HCT116 (cell line): ENCODE results near the gene TRAK1. TPM values are rescaled to one million over a fixed set of nuclear protein-coding genes. Genes with fewer than 3 reads are reported as not detected.

Experiments
- ATAC-seq: fragments of 200-7000 bp; cut with Tn5 transposase; 2 replicates; pipeline ENCODE4 v1.9.1; 2020; ENCODE audit warnings: mild to moderate bottlenecking, moderate library complexity
- BruUV-seq: library from RNA; stranded (reverse); fragments of 400-500 nt; replicated peaks from 2 replicates; lab custom pipeline; 2021; lab: Mats Ljungman, UMichigan
- CTCF ChIA-PET: fragments of 300-600 bp; sonication (Branson Sonifier 250); formaldehyde crosslinking; loops from one replicate; lab custom pipeline; 2021; ENCODE audit warnings: antibody characterized with exemption; lab: Charles Lee
- POLR2A ChIA-PET: fragments of 300-600, 350-600 bp; sonication (Branson Sonifier 250); formaldehyde crosslinking; loops from one replicate; lab custom pipeline; 2021; ENCODE audit warnings: antibody characterized with exemption; lab: Charles Lee
- RAD21 ChIA-PET, 2 experiments: fragments of 300-600 bp; sonication (Branson Sonifier 250); formaldehyde crosslinking; loops; one replicate each; lab custom pipeline; 2023; ENCODE audit warnings: low total read pairs in 2 of 2; ENCODE audit not compliant: uncharacterized antibody in 2 of 2, unreplicated experiment in 2 of 2, low non-redundant PET in 1 of 2; lab: Charles Lee
- DNase-seq: peaks from one replicate; pipeline ENCODE4 v3.0.0-alpha.2; 2010; ENCODE audit warnings: low read depth, low spot score
- H2AFZ ChIP-seq: fragments of 200-600 bp; shearing (Covaris generic), sonication (generic); 2 replicates; pipeline ENCODE4 v1.6.1; 2017; ENCODE audit warnings: low read depth, mixed run types, mixed read lengths, antibody characterized with exemption, low read length; ENCODE audit not compliant: poor library complexity, severe bottlenecking
- H3K27ac ChIP-seq: 2 replicates; pipeline ENCODE4 v1.5.1; 2012; ENCODE audit warnings: low read depth, low read length
- H3K27me3 ChIP-seq: fragments of 200-600 bp; sonication (generic); 2 replicates; pipeline ENCODE4 v1.6.1; 2016; ENCODE audit warnings: mixed run types, low read length, mixed read lengths; ENCODE audit not compliant: insufficient read depth
- H3K36me3 ChIP-seq, 2 experiments: fragments of 200-500 bp in 1 of 2; fragments of 200-600 bp in 1 of 2; sonication (Bioruptor generic) in 1 of 2; sonication (generic) in 1 of 2; 2 replicates each; pipeline versions ENCODE4 v1.5.1 to v1.6.1; 2014 to 2016; ENCODE audit warnings: low read length in 2 of 2, inconsistent platforms in 1 of 2, mixed read lengths in 1 of 2, mixed run types in 1 of 2; ENCODE audit not compliant: insufficient read depth in 2 of 2, control insufficient read depth in 1 of 2
- H3K4me1 ChIP-seq, 2 experiments: fragments of 200-600 bp in 1 of 2; sonication (generic) in 1 of 2; 2 replicates each; pipeline versions ENCODE4 v1.5.1 to v1.6.1; 2012 to 2017; ENCODE audit warnings: low read length in 2 of 2, inconsistent platforms in 1 of 2, mild to moderate bottlenecking in 1 of 2, mixed read lengths in 1 of 2, mixed run types in 1 of 2, moderate library complexity in 1 of 2; ENCODE audit not compliant: insufficient read depth in 2 of 2, control insufficient read depth in 1 of 2
- H3K4me2 ChIP-seq: fragments of 200-600 bp; sonication (generic); 2 replicates; pipeline ENCODE4 v1.6.1; 2017; ENCODE audit warnings: mixed run types, low read length, mixed read lengths
- H3K4me3 ChIP-seq, 2 experiments: fragments of 200-600 bp in 1 of 2; sonication (generic) in 1 of 2; replicated peaks in 1 of 2; 2 replicates each; pipeline ENCODE4 v1.5.1; 2011 to 2016; ENCODE audit warnings: low read length in 2 of 2, control low read depth in 1 of 2, low read depth in 1 of 2, mild to moderate bottlenecking in 1 of 2, mixed read lengths in 1 of 2, mixed run types in 1 of 2
- H3K79me2 ChIP-seq: fragments of 200-600 bp; sonication (generic); 2 replicates; pipeline ENCODE4 v1.6.1; 2017; ENCODE audit warnings: mild to moderate bottlenecking, mixed run types, low read length, moderate library complexity, mixed read lengths; ENCODE audit not compliant: insufficient read depth
- H3K9ac ChIP-seq: fragments of 200-600 bp; sonication (generic); 2 replicates; pipeline ENCODE4 v1.6.1; 2016; ENCODE audit warnings: low read length, mixed read lengths
- H3K9me2 ChIP-seq: fragments of 200-600 bp; sonication (generic), shearing (Covaris generic); 2 replicates; pipeline ENCODE4 v1.6.1; 2017; ENCODE audit warnings: mixed run types, mild to moderate bottlenecking, moderate library complexity; ENCODE audit not compliant: insufficient read depth
- H3K9me3 ChIP-seq, 2 experiments: fragments of 200-500 bp in 1 of 2; fragments of 200-600 bp in 1 of 2; sonication (Bioruptor generic) in 1 of 2; sonication (generic) in 1 of 2; 2 replicates each; pipeline ENCODE4 v1.6.1; 2014 to 2017; ENCODE audit warnings: low read length in 2 of 2, mixed read lengths in 2 of 2, inconsistent platforms in 1 of 2, low read depth in 1 of 2, mild to moderate bottlenecking in 1 of 2, mixed run types in 1 of 2, moderate library complexity in 1 of 2; ENCODE audit not compliant: control insufficient read depth in 1 of 2, insufficient read depth in 1 of 2
- H4K20me1 ChIP-seq: fragments of 200-600 bp; sonication (generic), shearing (Covaris generic); 2 replicates; pipeline ENCODE4 v1.6.1; 2017; ENCODE audit warnings: mixed run types, mild to moderate bottlenecking, moderate library complexity; ENCODE audit not compliant: insufficient read depth
- ATF3 ChIP-seq: IDR thresholded peaks from 2 replicates; pipeline ENCODE4 v1.6.1; 2012
- CBX3 ChIP-seq: IDR thresholded peaks from 2 replicates; pipeline ENCODE4 v1.6.1; 2012; ENCODE audit warnings: low read depth
- CTCF ChIP-seq, 3 experiments: fragments of 200-600 bp in 1 of 3; sonication (generic) in 1 of 3; IDR thresholded peaks in 2 of 3; conservative IDR thresholded peaks in 1 of 3; 2 replicates each; pipeline ENCODE4 v1.5.1; 2012 to 2017; ENCODE audit warnings: low read depth in 2 of 3, low read length in 2 of 3, antibody characterized with exemption in 1 of 3, borderline replicate concordance in 1 of 3, control low read depth in 1 of 3, mild to moderate bottlenecking in 1 of 3, mixed read lengths in 1 of 3, mixed run types in 1 of 3, moderate library complexity in 1 of 3; ENCODE audit not compliant: insufficient read depth in 1 of 3
- EGR1 ChIP-seq: IDR thresholded peaks from 2 replicates; pipeline ENCODE4 v1.6.1; 2012; ENCODE audit warnings: low read depth
- ELF1 ChIP-seq: IDR thresholded peaks from 2 replicates; pipeline ENCODE4 v1.6.1; 2012; ENCODE audit warnings: low read depth, borderline replicate concordance
- EZH2 ChIP-seq: fragments of 200-600 bp; sonication (generic); IDR thresholded peaks from 2 replicates; pipeline ENCODE4 v1.6.1; 2017; ENCODE audit warnings: antibody characterized with exemption, mixed run types
- FOSL1 ChIP-seq: IDR thresholded peaks from 2 replicates; pipeline ENCODE4 v1.6.1; 2012; ENCODE audit warnings: low read depth
- JUND ChIP-seq: IDR thresholded peaks from 2 replicates; pipeline ENCODE4 v1.6.1; 2012
- MAX ChIP-seq: IDR thresholded peaks from 2 replicates; pipeline ENCODE4 v1.6.1; 2012
- POLR2A ChIP-seq: IDR thresholded peaks from 2 replicates; pipeline ENCODE4 v1.7.0; 2011; ENCODE audit warnings: borderline replicate concordance; ENCODE audit not compliant: insufficient read depth, insufficient read length; ENCODE audit errors: extremely low read depth
- POLR2AphosphoS5 ChIP-seq: IDR thresholded peaks from 2 replicates; pipeline ENCODE4 v1.6.1; 2011; ENCODE audit warnings: mild to moderate bottlenecking, low read depth, low read length, moderate library complexity
- REST ChIP-seq: IDR thresholded peaks from 2 replicates; pipeline ENCODE4 v1.6.1; 2012; ENCODE audit warnings: low read depth
- SP1 ChIP-seq: IDR thresholded peaks from 2 replicates; pipeline ENCODE4 v1.6.1; 2012; ENCODE audit warnings: low read depth
- SRF ChIP-seq: IDR thresholded peaks from 2 replicates; pipeline ENCODE4 v1.6.1; 2012; ENCODE audit warnings: low read depth
- TCF7L2 ChIP-seq: IDR thresholded peaks from 2 replicates; pipeline ENCODE4 v1.7.0; 2011; ENCODE audit warnings: borderline replicate concordance, inconsistent platforms; ENCODE audit not compliant: insufficient read depth, insufficient read length; ENCODE audit errors: extremely low read depth
- ZBTB33 ChIP-seq: IDR thresholded peaks from 2 replicates; pipeline ENCODE4 v1.6.1; 2011; ENCODE audit warnings: mild to moderate bottlenecking, low read length, moderate library complexity; ENCODE audit not compliant: insufficient replicate concordance; ENCODE audit errors: extremely low read depth
- ZNF274 ChIP-seq: fragments of 200-500 bp; sonication (Bioruptor generic); IDR thresholded peaks from 2 replicates; pipeline ENCODE4 v1.6.1; 2014; ENCODE audit warnings: mild to moderate bottlenecking, low read depth, low read length, inconsistent platforms
- intact Hi-C: fragments of 100-400 bp; cut with micrococcal nuclease; formaldehyde crosslinking; loops from 2 replicates; pipeline ENCODE4 v1.10.0; 2022
- total RNA-seq: library from RNA; stranded (reverse); gene quantifications from one replicate; pipeline ENCODE4 v1.2.1, GENCODE V29; 2021; ENCODE audit not compliant: unreplicated experiment

TRAK1 gene
- total RNA-seq, 1 experiment from 2014 or later = 25.9 TPM

GRCh38 chr3:42270561-42270960 is 179.4 kb downstream of the TRAK1 start:
- Histone ChIP-seq H3K27ac (no peak overlapping the region), H3K9me3 (0 out of 4 replicates have a peak, but pooled peaks cover 0 to 3% of the 10 kb centered on the region in 2 experiments), H3K9ac (no peak overlapping the region), H4K20me1 (no peaks in the 10 kb centered on the region), H3K36me3 (no peaks in the 10 kb centered on the region), H3K79me2 (no peaks in the 10 kb centered on the region), H2AFZ (no peak overlapping the region), H3K9me2 (no peaks in the 10 kb centered on the region), H3K4me2 (no peak overlapping the region), H3K4me3 (no peak overlapping the region), H3K27me3 (no peaks in the 10 kb centered on the region), H3K4me1 (no peaks in the 10 kb centered on the region)
- RAD21 ChIA-PET = no interaction called here
- ATAC-seq (no peak), DNase-seq (no peak)
- intact Hi-C loops = no loop called here
- CTCF ChIA-PET = no interaction called here
- BruUV-seq = no TSS peak
- TF ChIP-seq ZBTB33 = no peak
- TF ChIP-seq POLR2A = no peak
- TF ChIP-seq ELF1 = no peak
- TF ChIP-seq CBX3 = no peak
- no peak for TF ChIP-seq FOSL1
- TF ChIP-seq MAX = no peak
- no peak for TF ChIP-seq TCF7L2
- TF ChIP-seq POLR2AphosphoS5 = no peak
- no peak for TF ChIP-seq EGR1
- TF ChIP-seq JUND = no peak
- no peak for TF ChIP-seq SP1
- TF ChIP-seq ATF3 = no peak
- TF ChIP-seq ZNF274 = no peak
- no peak for TF ChIP-seq CTCF (IDR thresholded peaks at IDR 0.05 in 2 of 3, conservative IDR thresholded peaks at IDR 0.05 in 1 of 3; ENCODE audit: borderline replicate concordance in 1 of 3, insufficient read depth in 1 of 3, low read depth in 2 of 3, low read length in 2 of 3)
- no peak for TF ChIP-seq SRF
- TF ChIP-seq EZH2 = no peak
- TF ChIP-seq REST = no peak
- POLR2A ChIA-PET = no interaction called here
